GM19043 (cell line): Measurements from ENCODE around the gene GALT.
A peak's percentile ranks its signal among the peaks of the same experiment; 100 is the strongest.

Experiments
- ATAC-seq: cut with Tn5 transposase; IDR thresholded peaks from one replicate; pipeline ENCODE4 v1.9.1; 2021; ENCODE audit warnings: low read depth; ENCODE audit not compliant: unreplicated experiment

GALT gene

GRCh38 chr9:34646211-34647083 lies at the start of gene GALT:
TSS of gene GALT (plus strand) at chr9:34646675. CDS start at chr9:34646705, 30 bp downstream.
- peak; percentile 71 for ATAC-seq

- ATAC-seq = no peak
Measured at GRCh38 chr9:34599546-34599945, 46.9 kb upstream of the GALT start.

- ATAC-seq = no peak
Measured at GRCh38 chr9:34600908-34601307, 45.6 kb upstream of the GALT start.

- ATAC-seq = no peak
Measured at GRCh38 chr9:34601937-34602573, 44.4 kb upstream of the GALT start.

GRCh38 chr9:34603610-34604231 lies 42.8 kb upstream of the GALT start:
- peak; percentile 78 for ATAC-seq

GRCh38 chr9:34606190-34606589 lies 40.3 kb upstream of the GALT start:
- no peak for ATAC-seq

- ATAC-seq = no peak
Measured at GRCh38 chr9:34606905-34607304, 39.6 kb upstream of the GALT start.

- no peak for ATAC-seq
Measured at GRCh38 chr9:34607331-34607730, 39.1 kb upstream of the GALT start.

GRCh38 chr9:34610434-34611206 lies 35.9 kb upstream of the GALT start:
- no peak for ATAC-seq

- ATAC-seq = no peak
Measured at GRCh38 chr9:34611251-34611810, 35.1 kb upstream of the GALT start.

GRCh38 chr9:34611811-34612787 lies 34.4 kb upstream of the GALT start, which contains the start of gene RPP25L:
TSS of gene RPP25L (minus strand) at chr9:34612097. CDS start at chr9:34611296, 801 bp downstream.
- peak; percentile 80 for ATAC-seq

- ATAC-seq = no peak
Measured at GRCh38 chr9:34612788-34613390, 33.6 kb upstream of the GALT start.

- no peak for ATAC-seq
Measured at GRCh38 chr9:34615132-34615531, 31.3 kb upstream of the GALT start.

- peak; percentile 99 for ATAC-seq
Measured at GRCh38 chr9:34620061-34620994, 26.1 kb upstream of the GALT start, which contains the start of gene DCTN3. TSS of gene DCTN3 (minus strand) at chr9:34620495. CDS start at chr9:34620464, 31 bp downstream.

- no peak for ATAC-seq
Measured at GRCh38 chr9:34623374-34624235, 22.9 kb upstream of the GALT start.

- no peak for ATAC-seq
Measured at GRCh38 chr9:34624475-34625185, 21.8 kb upstream of the GALT start.
